HG03159 (cell line): ENCODE data around the gene GAMT.

Experiments
- ATAC-seq: cut with Tn5 transposase; IDR thresholded peaks from one replicate; pipeline ENCODE4 v1.9.1; 2021; ENCODE audit warnings: mild to moderate bottlenecking, moderate library complexity; ENCODE audit not compliant: unreplicated experiment

Gene GAMT

GRCh38 chr19:1349211-1349610, 52.1 kb downstream of the GAMT start:
- ATAC-seq = no peak
